ENCODE data around the gene SLC38A2. TPM values are rescaled to one million over a fixed set of nuclear protein-coding genes. Genes with fewer than 3 reads are reported as not detected.

Gene SLC38A2
- 453 and 498 TPM in 2 replicates for total RNA-seq

DNA sequence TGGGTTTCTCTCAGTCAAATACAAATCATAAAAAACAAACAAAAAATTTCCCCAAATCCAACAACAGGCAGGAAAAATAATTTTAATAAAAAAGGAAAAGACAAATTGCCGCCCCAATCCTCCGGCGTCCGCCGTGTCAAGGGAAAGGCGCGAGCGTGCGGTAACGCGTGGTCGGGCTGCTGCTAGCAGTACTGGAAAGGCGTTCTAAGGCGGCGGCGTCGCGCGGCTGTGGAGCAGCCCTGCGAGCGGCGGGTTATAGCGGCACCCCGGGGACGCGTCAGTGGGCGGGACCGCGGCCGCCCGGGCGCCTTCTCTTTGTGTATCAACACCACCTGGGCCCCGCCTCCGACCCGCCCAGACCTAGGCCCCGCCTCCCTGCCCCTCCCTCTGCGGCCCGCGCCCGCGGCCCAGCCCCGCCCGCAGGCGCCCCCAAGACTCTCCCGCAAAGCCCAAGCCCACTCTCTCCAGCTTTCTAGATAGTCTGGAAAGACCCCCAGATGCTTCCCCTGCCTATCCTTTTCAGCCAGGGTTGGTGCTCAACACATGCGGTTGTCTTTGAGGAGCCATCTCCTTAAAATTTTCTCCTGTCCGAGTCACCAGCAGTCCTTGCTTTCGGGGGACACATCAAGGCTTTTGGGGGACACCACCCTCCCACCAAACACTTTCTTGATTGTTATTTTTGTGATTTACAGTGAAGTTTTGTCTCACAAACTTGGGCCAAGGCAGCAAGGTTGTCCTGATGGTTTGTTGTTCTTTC is at the start of gene SLC38A2:
Gene SLC38A2 (minus strand): TSS at position 230 of the 757 bp plus-strand sequence. CDS start 1,480 bp downstream, outside the sequence.

Other genes with a start within 250 kb of the SLC38A2 start
- 483 and 504 TPM in 2 replicates for gene SLC38A1, start 103.7 kb downstream of the SLC38A2 start, total RNA-seq